Measurements from ENCODE around the gene VTI1A. TPM values are rescaled to one million over a fixed set of nuclear protein-coding genes. Genes with fewer than 3 reads are reported as not detected.

The VTI1A gene
- total RNA-seq, 6 donors from 2014 or later: 29.5 to 247 (median 43.0) TPM

DNA sequence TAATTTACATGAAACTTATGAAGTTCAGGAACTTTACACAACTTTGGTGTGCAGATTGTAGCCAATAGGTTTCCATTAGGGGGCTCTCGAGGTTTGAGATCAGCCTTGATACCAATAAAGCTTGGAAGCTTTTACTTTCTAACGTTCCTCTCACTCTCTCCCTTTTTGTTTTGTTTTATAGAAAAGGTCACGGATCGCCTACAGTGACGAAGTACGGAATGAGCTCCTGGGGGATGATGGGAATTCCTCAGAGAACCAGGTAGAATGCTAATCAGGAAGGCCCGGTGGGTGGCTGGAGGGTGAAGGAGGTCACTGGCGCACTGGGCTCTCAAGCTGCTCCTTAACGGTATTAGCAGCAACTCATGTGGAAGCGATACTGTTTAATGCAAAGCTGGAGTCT is 79.9 kb downstream of the VTI1A start:
- Histone ChIP-seq H3K4me3 (peak overlapping the region in 1 of 4 donors; percentile 7), H3K4me1 (peaks cover 0 to 4% (median 0%) of the 10 kb centered on the region in 4 donors), H3K27me3 (no peaks in the 10 kb centered on the region), H3K27ac (no peak overlapping the region), H3K36me3 (no peaks in the 10 kb centered on the region), H3K9me3 (no peaks in the 10 kb centered on the region)
- ATAC-seq (ENCODE audit: low FRiP score in 2 of 2) (no peak), DNase-seq (no peak)
- 72 to 87% methylated on average over 10 of the region's 10 CpGs for WGBS, 2 donors
- TF ChIP-seq POLR2A (IDR thresholded peaks at IDR 0.05) (no peak), POLR2AphosphoS5 (IDR thresholded peaks at IDR 0.05) (no peak), EP300 (IDR thresholded peaks at IDR 0.05) (no peak)
- TF ChIP-seq, protein P1, sequence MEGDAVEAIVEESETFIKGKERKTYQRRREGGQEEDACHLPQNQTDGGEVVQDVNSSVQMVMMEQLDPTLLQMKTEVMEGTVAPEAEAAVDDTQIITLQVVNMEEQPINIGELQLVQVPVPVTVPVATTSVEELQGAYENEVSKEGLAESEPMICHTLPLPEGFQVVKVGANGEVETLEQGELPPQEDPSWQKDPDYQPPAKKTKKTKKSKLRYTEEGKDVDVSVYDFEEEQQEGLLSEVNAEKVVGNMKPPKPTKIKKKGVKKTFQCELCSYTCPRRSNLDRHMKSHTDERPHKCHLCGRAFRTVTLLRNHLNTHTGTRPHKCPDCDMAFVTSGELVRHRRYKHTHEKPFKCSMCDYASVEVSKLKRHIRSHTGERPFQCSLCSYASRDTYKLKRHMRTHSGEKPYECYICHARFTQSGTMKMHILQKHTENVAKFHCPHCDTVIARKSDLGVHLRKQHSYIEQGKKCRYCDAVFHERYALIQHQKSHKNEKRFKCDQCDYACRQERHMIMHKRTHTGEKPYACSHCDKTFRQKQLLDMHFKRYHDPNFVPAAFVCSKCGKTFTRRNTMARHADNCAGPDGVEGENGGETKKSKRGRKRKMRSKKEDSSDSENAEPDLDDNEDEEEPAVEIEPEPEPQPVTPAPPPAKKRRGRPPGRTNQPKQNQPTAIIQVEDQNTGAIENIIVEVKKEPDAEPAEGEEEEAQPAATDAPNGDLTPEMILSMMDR (IDR thresholded peaks at IDR 0.05): no peak

DNA sequence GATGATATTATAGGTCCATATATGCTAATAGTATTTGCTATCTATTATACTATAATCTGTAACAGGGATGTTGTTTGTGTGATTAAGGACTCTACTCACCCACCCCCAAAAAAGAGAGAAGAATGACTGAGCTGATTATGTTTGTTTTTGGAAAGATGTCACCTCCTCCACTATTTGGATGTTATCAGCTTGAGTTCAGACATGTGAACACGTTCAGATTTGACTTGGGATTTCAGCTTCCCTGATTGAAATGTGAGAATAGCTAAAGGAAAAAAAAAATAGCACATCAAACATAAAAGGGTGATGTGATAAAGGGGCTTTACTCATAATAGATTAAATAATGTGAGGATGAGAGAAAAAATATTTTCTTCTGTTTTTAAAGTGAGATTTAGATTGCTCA is 81.2 kb downstream of the VTI1A start:
- WGBS, 2 donors: 66 to 79% methylated on average over 1 of the region's 1 CpG
- H3K27ac ChIP-seq: no peak overlapping the region
- H3K4me3 ChIP-seq: no peak overlapping the region
- H3K9me3 ChIP-seq: no peaks in the 10 kb centered on the region
- TF ChIP-seq EP300 (IDR thresholded peaks at IDR 0.05) (no peak), POLR2AphosphoS5 (IDR thresholded peaks at IDR 0.05) (no peak), POLR2A (IDR thresholded peaks at IDR 0.05) (no peak)
- TF ChIP-seq, protein P1 (IDR thresholded peaks at IDR 0.05): no peak
- H3K27me3 ChIP-seq: no peaks in the 10 kb centered on the region
- DNase-seq: no peak
- H3K4me1 ChIP-seq: peaks cover 0 to 4% (median 2%) of the 10 kb centered on the region in 4 donors
- ATAC-seq (ENCODE audit: low FRiP score in 2 of 2): no peak
- H3K36me3 ChIP-seq: no peaks in the 10 kb centered on the region

DNA sequence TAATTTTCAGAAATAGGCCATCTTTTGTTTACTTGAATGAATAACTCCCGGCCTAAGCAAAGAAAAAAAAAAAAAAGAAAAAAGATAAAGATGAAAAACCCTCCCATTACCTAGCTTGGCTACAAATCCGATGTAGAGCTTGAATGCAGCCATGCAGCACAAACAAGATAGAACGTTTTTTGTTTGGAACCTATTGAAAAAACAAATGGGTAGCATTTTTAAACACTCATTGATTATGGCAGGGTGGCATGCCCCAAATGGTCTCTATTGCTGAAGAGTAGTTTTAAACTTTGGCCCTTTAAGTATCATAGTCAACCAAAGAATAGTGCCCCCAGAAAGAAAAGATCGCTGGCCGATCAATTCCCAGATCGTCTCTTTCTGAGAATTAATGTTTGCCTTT is 84.4 kb downstream of the VTI1A start:
- Histone ChIP-seq H3K36me3 (no peaks in the 10 kb centered on the region), H3K4me1 (peaks cover 0 to 15% (median 6%) of the 10 kb centered on the region in 4 donors), H3K9me3 (no peaks in the 10 kb centered on the region), H3K27ac (no peak overlapping the region), H3K4me3 (peak overlapping the region in 2 of 4 donors; percentile 19 to 30), H3K27me3 (no peaks in the 10 kb centered on the region)
- DNase-seq (no peak), ATAC-seq (ENCODE audit: low FRiP score in 2 of 2) (no peak)
- no peak for TF ChIP-seq POLR2A (IDR thresholded peaks at IDR 0.05)
- TF ChIP-seq EP300 (IDR thresholded peaks at IDR 0.05): no peak
- TF ChIP-seq, protein P1 (IDR thresholded peaks at IDR 0.05): no peak
- no peak for TF ChIP-seq POLR2AphosphoS5 (IDR thresholded peaks at IDR 0.05)
- 75 to 91% methylated on average over 6 of the region's 6 CpGs for WGBS, 2 donors

DNA sequence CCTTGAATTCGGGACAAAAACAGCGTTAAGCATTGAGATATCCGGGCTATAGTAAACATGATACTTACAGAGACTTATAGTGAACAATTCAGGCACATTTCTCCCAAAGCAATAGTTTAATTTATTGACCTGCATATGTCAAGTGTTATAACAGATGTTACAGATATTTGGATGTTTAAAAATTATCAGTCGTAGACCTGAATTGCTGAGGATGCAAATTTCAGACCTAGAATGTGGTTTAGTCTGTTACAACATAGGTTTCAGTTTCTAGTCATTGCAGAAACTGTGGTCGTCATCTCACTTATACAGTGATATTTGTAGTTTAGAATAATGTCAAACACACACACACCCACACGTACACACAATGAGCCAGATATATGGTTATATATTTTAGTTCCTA is 85.2 kb downstream of the VTI1A start:
- H3K36me3 ChIP-seq: no peaks in the 10 kb centered on the region
- DNase-seq: no peak
- ATAC-seq (ENCODE audit: low FRiP score in 2 of 2): peak in 1 of 2 donors; percentile 63
- H3K4me1 ChIP-seq: peaks cover 0 to 15% (median 6%) of the 10 kb centered on the region in 4 donors
- H3K27ac ChIP-seq: no peak overlapping the region
- H3K27me3 ChIP-seq: no peaks in the 10 kb centered on the region
- H3K4me3 ChIP-seq: peak overlapping the region in 2 of 4 donors; percentile 19 to 30
- H3K9me3 ChIP-seq: no peaks in the 10 kb centered on the region
- TF ChIP-seq, protein P1 (IDR thresholded peaks at IDR 0.05): no peak
- TF ChIP-seq POLR2A (IDR thresholded peaks at IDR 0.05) (no peak), POLR2AphosphoS5 (IDR thresholded peaks at IDR 0.05) (no peak), EP300 (IDR thresholded peaks at IDR 0.05) (no peak)
- 56 to 64% methylated on average over 6 of the region's 6 CpGs for WGBS, 2 donors

DNA sequence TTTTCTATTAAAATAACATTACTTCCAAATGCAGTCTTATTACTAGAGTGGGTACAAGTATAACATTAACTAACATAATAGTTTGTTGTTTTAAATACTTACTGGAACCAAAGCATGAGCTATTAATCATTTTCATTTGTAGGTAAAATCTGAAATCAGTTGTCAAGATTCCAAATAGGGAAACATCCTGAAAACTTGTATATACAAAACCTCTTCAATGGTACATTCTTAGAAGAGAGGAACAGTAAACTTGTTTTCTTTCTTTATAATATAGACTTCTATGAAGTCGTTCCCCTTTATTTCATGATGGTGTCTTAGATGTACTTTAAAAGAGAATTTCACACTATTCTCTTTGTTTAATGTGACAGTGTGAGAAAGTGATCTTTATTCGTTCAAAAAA is 85.9 kb downstream of the VTI1A start:
- Histone ChIP-seq H3K4me1 (peaks cover 0 to 15% (median 6%) of the 10 kb centered on the region in 4 donors), H3K4me3 (no peak overlapping the region), H3K27ac (no peak overlapping the region), H3K27me3 (no peaks in the 10 kb centered on the region), H3K9me3 (no peaks in the 10 kb centered on the region), H3K36me3 (no peaks in the 10 kb centered on the region)
- DNase-seq (no peak), ATAC-seq (ENCODE audit: low FRiP score in 2 of 2) (no peak)
- 59 to 69% methylated on average over 2 of the region's 2 CpGs for WGBS, 2 donors
- TF ChIP-seq POLR2A (IDR thresholded peaks at IDR 0.05) (no peak), EP300 (IDR thresholded peaks at IDR 0.05) (no peak), POLR2AphosphoS5 (IDR thresholded peaks at IDR 0.05) (no peak)
- TF ChIP-seq, protein P1 (IDR thresholded peaks at IDR 0.05): no peak

Measured in upper lobe of left lung (tissue), 6 donors.